CD4-positive, alpha-beta T cell treated with Interleukin-10 for 1 hour (primary cell): ENCODE results near the gene TASP1.
A peak's percentile ranks its signal among the peaks of the same experiment; 100 is the strongest.

Experiments
- DNase-seq: peaks from one replicate; pipeline ENCODE4 v3.0.0-alpha.2; 2020

Gene TASP1

GRCh38 chr20:13567663-13568062 is 71.1 kb downstream of the TASP1 start:
- DNase-seq: no peak

- DNase-seq: no peak
These were observed 74.9 kb downstream of the TASP1 start for GRCh38 chr20:13563854-13564253.

- no peak for DNase-seq
These were observed 84.0 kb downstream of the TASP1 start for GRCh38 chr20:13554706-13555105.

- DNase-seq: no peak
These were observed 84.7 kb downstream of the TASP1 start for GRCh38 chr20:13554076-13554475.

GRCh38 chr20:13552061-13552460 is 86.7 kb downstream of the TASP1 start:
- no peak for DNase-seq

- no peak for DNase-seq
These were observed 89.3 kb downstream of the TASP1 start for GRCh38 chr20:13549451-13549850.

GRCh38 chr20:13546497-13547131 is 92.1 kb downstream of the TASP1 start:
- DNase-seq: peak; percentile 62

- DNase-seq: no peak
These were observed 92.9 kb downstream of the TASP1 start for GRCh38 chr20:13545790-13546189.

- no peak for DNase-seq
These were observed 94.9 kb downstream of the TASP1 start for GRCh38 chr20:13543783-13544182.

GRCh38 chr20:13535627-13536026 is 103.1 kb downstream of the TASP1 start:
- DNase-seq: no peak

- no peak for DNase-seq
These were observed 104.8 kb downstream of the TASP1 start for GRCh38 chr20:13533946-13534345.

- DNase-seq: no peak
These were observed 108.6 kb downstream of the TASP1 start for GRCh38 chr20:13530146-13530545.

GRCh38 chr20:13526551-13526950 is 112.2 kb downstream of the TASP1 start:
- DNase-seq: no peak

- DNase-seq: no peak
These were observed 113.3 kb downstream of the TASP1 start for GRCh38 chr20:13525225-13525940.

GRCh38 chr20:13524339-13524738 is 114.4 kb downstream of the TASP1 start:
- DNase-seq: no peak

- DNase-seq: no peak
These were observed 120.9 kb downstream of the TASP1 start for GRCh38 chr20:13517831-13518230.

GRCh38 chr20:13515796-13516558 is 122.8 kb downstream of the TASP1 start:
- DNase-seq: no peak

GRCh38 chr20:13515291-13515690 is 123.4 kb downstream of the TASP1 start:
- DNase-seq: no peak

GRCh38 chr20:13510837-13511488 is 127.8 kb downstream of the TASP1 start:
- DNase-seq: no peak

GRCh38 chr20:13507646-13508045 is 131.1 kb downstream of the TASP1 start:
- no peak for DNase-seq

- no peak for DNase-seq
These were observed 137.2 kb downstream of the TASP1 start for GRCh38 chr20:13501500-13501899.

GRCh38 chr20:13494019-13494418 is 144.7 kb downstream of the TASP1 start:
- no peak for DNase-seq

GRCh38 chr20:13493143-13493542 is 145.6 kb downstream of the TASP1 start:
- no peak for DNase-seq
